K562 (cell line): ENCODE measurements around the gene KCNK7. TPM values are rescaled to one million over a fixed set of nuclear protein-coding genes. Genes with fewer than 3 reads are reported as not detected.

Experiments used
- AFF4 ChIP-seq: sonication (generic); formaldehyde crosslinking; IDR thresholded peaks from 2 replicates; pipeline ENCODE4 v1.8.0; 2023; ENCODE audit warnings: mild to moderate bottlenecking, missing genetic modification reagents
- ARNT ChIP-seq, 2 experiments: fragments of 450-650 bp; IDR thresholded peaks; 2 replicates each; pipeline ENCODE4 v1.6.1; 2016; ENCODE audit warnings: mild to moderate bottlenecking in 1 of 2
- CBX5 ChIP-seq: IDR thresholded peaks from 2 replicates; pipeline ENCODE4 v1.6.1; 2014; ENCODE audit warnings: low read depth, borderline replicate concordance
- EHMT2 ChIP-seq: fragments of 450-650 bp; IDR thresholded peaks from 2 replicates; pipeline ENCODE4 v1.6.1; 2018; ENCODE audit warnings: antibody characterized with exemption
- FOS ChIP-seq: IDR thresholded peaks from 3 replicates; pipeline ENCODE4 v1.6.1; 2011; ENCODE audit not compliant: insufficient read length; ENCODE audit errors: extremely low read depth
- HDGF ChIP-seq: fragments of 450-650 bp; IDR thresholded peaks from 2 replicates; pipeline ENCODE4 v1.6.1; 2016
- MEF2A ChIP-seq: IDR thresholded peaks from 2 replicates; pipeline ENCODE4 v1.6.1; 2011; ENCODE audit warnings: low read depth, mild to moderate bottlenecking, low read length, moderate library complexity; ENCODE audit not compliant: control insufficient read depth
- MTA1 ChIP-seq: fragments of 450-650 bp; IDR thresholded peaks from 2 replicates; pipeline ENCODE4 v1.6.1; 2017; ENCODE audit warnings: borderline replicate concordance
- NFIX ChIP-seq: fragments of 250-450 bp; sonication (Bioruptor Pico); IDR thresholded peaks from 2 replicates; pipeline ENCODE4 v1.4.0; 2020; ENCODE audit warnings: low read depth, mild to moderate bottlenecking, moderate library complexity
- OTX1 ChIP-seq: fragments of 450-650 bp; formaldehyde crosslinking; IDR thresholded peaks from 2 replicates; pipeline ENCODE4 v1.4.0; 2022; ENCODE audit warnings: mild to moderate bottlenecking
- PRMT5 ChIP-seq: sonication (generic); formaldehyde crosslinking; IDR thresholded peaks from 2 replicates; pipeline ENCODE4 v1.5.0; 2020; ENCODE audit warnings: missing genetic modification reagents
- TAF15 ChIP-seq: fragments of 200-400 bp; formaldehyde crosslinking; IDR thresholded peaks from 2 replicates; pipeline ENCODE4 v1.6.1; 2017; ENCODE audit warnings: mild to moderate bottlenecking, low read depth, low read length, moderate library complexity
- TEAD1 ChIP-seq, 2 experiments: fragments of 450-650 bp in 1 of 2; sonication (generic) in 1 of 2; formaldehyde crosslinking; IDR thresholded peaks; 2 replicates each; pipeline versions ENCODE4 v1.4.0 to v1.8.0; 2020 to 2022; ENCODE audit warnings: mild to moderate bottlenecking in 2 of 2, missing genetic modification reagents in 1 of 2
- ZC3H8 ChIP-seq: fragments of 450-650 bp; IDR thresholded peaks from 2 replicates; pipeline ENCODE4 v1.6.1; 2017
- ZNF41 ChIP-seq: fragments of 250-450 bp; sonication (Bioruptor Pico); conservative IDR thresholded peaks from 2 replicates; pipeline ENCODE4 v1.4.0; 2020; ENCODE audit warnings: mild to moderate bottlenecking
- ZNF561 ChIP-seq: fragments of 450-650 bp; formaldehyde crosslinking; conservative IDR thresholded peaks from 2 replicates; pipeline ENCODE4 v1.4.0; 2020; ENCODE audit warnings: mild to moderate bottlenecking, moderate library complexity
- ZNF778 ChIP-seq: fragments of 450-650 bp; formaldehyde crosslinking; IDR thresholded peaks from 2 replicates; pipeline ENCODE4 v1.4.0; 2020; ENCODE audit warnings: mild to moderate bottlenecking, moderate library complexity
- polyA plus RNA-seq, 8 experiments: library from polyadenylated mRNA; depleted of rRNA in 4 of 8; stranded (reverse) in 5 of 8; unstranded in 3 of 8; fragments of >200 nt; fragmentation: Nextera tagmentation in 2 of 8; fragmentation: Illumina TruSeq in 1 of 8; extraction: Ambion mirVana in 2 of 8; extraction: Trizol in 1 of 8; gene quantifications; 2 replicates each; pipeline versions ENCODE4 v1.2.1 to v1.2.3, GENCODE V29; 2011 to 2014; ENCODE audit warnings: inconsistent platforms in 1 of 8, missing spikeins in 1 of 8
- total RNA-seq, 7 experiments: library from RNA; depleted of rRNA in 6 of 7; stranded (reverse); fragments of >200 nt in 6 of 7; fragmentation: Illumina TruSeq in 2 of 7; extraction: Trizol in 2 of 7; gene quantifications; 2 replicates each; pipeline versions ENCODE4 v1.2.1 to v1.2.3, GENCODE V29; 2011 to 2021; ENCODE audit warnings: low replicate concordance in 1 of 7
- TF ChIP-seq, protein P1 (sequence below): fragments of 250-450 bp; sonication (Bioruptor Pico); IDR thresholded peaks from 2 replicates; pipeline ENCODE4 v1.8.0; 2021; ENCODE audit warnings: borderline replicate concordance, mild to moderate bottlenecking, moderate library complexity; ENCODE audit not compliant: poor library complexity, severe bottlenecking
- TF ChIP-seq, protein P2 (sequence below): sonication (generic); formaldehyde crosslinking; IDR thresholded peaks from 2 replicates; pipeline ENCODE4 v1.8.1; 2022; ENCODE audit warnings: missing genetic modification reagents
- TF ChIP-seq, protein P3 (sequence below): fragments of 200-400 bp; formaldehyde crosslinking; IDR thresholded peaks from 2 replicates; pipeline ENCODE4 v1.6.1; 2017; ENCODE audit warnings: mild to moderate bottlenecking, low read depth, low read length, moderate library complexity
- TF ChIP-seq, protein P4 (sequence below): fragments of 200-800 bp; sonication (Bioruptor generic); IDR thresholded peaks from 2 replicates; pipeline ENCODE4 v1.6.1; 2017; ENCODE audit warnings: missing genetic modification characterization, missing compliant biosample characterization

KCNK7 gene
- total and polyA plus RNA-seq, 9 of the 15 experiments (the other 6 are each of a cell fraction or from before 2014, with no cell fraction given), result 0.07 to 0.40 TPM; not detected in 7

GRCh38 chr11:65637794-65638419 is 42.3 kb upstream of the KCNK7 start, which contains the start of gene SIPA1 (continued):
- no peak for TF ChIP-seq AFF4 (CRISPR knock-in tag)
- no peak for TF ChIP-seq CBX5
- TF ChIP-seq, protein P1, sequence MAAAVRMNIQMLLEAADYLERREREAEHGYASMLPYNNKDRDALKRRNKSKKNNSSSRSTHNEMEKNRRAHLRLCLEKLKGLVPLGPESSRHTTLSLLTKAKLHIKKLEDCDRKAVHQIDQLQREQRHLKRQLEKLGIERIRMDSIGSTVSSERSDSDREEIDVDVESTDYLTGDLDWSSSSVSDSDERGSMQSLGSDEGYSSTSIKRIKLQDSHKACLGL, result no peak
- no peak for TF ChIP-seq TAF15
- no peak for TF ChIP-seq NFIX (CRISPR knock-in tag)
- TF ChIP-seq HDGF, result no peak
- TF ChIP-seq ZC3H8, result no peak
- no peak for TF ChIP-seq MEF2A
- TF ChIP-seq, protein P2, sequence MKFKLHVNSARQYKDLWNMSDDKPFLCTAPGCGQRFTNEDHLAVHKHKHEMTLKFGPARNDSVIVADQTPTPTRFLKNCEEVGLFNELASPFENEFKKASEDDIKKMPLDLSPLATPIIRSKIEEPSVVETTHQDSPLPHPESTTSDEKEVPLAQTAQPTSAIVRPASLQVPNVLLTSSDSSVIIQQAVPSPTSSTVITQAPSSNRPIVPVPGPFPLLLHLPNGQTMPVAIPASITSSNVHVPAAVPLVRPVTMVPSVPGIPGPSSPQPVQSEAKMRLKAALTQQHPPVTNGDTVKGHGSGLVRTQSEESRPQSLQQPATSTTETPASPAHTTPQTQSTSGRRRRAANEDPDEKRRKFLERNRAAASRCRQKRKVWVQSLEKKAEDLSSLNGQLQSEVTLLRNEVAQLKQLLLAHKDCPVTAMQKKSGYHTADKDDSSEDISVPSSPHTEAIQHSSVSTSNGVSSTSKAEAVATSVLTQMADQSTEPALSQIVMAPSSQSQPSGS, result no peak
- no peak for TF ChIP-seq MTA1
- no peak for TF ChIP-seq OTX1 (CRISPR knock-in tag)
- TF ChIP-seq, protein P3, sequence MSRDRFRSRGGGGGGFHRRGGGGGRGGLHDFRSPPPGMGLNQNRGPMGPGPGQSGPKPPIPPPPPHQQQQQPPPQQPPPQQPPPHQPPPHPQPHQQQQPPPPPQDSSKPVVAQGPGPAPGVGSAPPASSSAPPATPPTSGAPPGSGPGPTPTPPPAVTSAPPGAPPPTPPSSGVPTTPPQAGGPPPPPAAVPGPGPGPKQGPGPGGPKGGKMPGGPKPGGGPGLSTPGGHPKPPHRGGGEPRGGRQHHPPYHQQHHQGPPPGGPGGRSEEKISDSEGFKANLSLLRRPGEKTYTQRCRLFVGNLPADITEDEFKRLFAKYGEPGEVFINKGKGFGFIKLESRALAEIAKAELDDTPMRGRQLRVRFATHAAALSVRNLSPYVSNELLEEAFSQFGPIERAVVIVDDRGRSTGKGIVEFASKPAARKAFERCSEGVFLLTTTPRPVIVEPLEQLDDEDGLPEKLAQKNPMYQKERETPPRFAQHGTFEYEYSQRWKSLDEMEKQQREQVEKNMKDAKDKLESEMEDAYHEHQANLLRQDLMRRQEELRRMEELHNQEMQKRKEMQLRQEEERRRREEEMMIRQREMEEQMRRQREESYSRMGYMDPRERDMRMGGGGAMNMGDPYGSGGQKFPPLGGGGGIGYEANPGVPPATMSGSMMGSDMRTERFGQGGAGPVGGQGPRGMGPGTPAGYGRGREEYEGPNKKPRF, result no peak
- TF ChIP-seq, protein P4, sequence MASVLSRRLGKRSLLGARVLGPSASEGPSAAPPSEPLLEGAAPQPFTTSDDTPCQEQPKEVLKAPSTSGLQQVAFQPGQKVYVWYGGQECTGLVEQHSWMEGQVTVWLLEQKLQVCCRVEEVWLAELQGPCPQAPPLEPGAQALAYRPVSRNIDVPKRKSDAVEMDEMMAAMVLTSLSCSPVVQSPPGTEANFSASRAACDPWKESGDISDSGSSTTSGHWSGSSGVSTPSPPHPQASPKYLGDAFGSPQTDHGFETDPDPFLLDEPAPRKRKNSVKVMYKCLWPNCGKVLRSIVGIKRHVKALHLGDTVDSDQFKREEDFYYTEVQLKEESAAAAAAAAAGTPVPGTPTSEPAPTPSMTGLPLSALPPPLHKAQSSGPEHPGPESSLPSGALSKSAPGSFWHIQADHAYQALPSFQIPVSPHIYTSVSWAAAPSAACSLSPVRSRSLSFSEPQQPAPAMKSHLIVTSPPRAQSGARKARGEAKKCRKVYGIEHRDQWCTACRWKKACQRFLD (CRISPR knock-in tag), result no peak
- TF ChIP-seq EHMT2, result no peak
- no peak for TF ChIP-seq ARNT (IDR thresholded peaks at IDR 0.05)
- TF ChIP-seq PRMT5, result no peak
- TF ChIP-seq ZNF41 (CRISPR knock-in tag), result no peak
- TF ChIP-seq ZNF778 (CRISPR knock-in tag), result no peak
- no peak for TF ChIP-seq ZNF561
- no peak for TF ChIP-seq FOS
- no peak; a peak in 1 of 4 replicates for TF ChIP-seq TEAD1 (CRISPR knock-in tag; IDR thresholded peaks at IDR 0.05)
